HCEC 1CT (cell line): Measurements from ENCODE around the gene PHF14.

Experiments used
- DNase-seq: peaks from one replicate; pipeline ENCODE4 v3.0.0-alpha.2; 2017

Gene PHF14

GRCh38 chr7:11212080-11212711 is 238.5 kb downstream of the PHF14 start:
- peak; percentile 61 for DNase-seq

GRCh38 chr7:11212816-11213215 is 239.1 kb downstream of the PHF14 start:
- no peak for DNase-seq

- no peak for DNase-seq
Measured at GRCh38 chr7:11213266-11213665, 239.6 kb downstream of the PHF14 start.

- DNase-seq = no peak
Measured at GRCh38 chr7:11216276-11216675, 242.6 kb downstream of the PHF14 start.

- DNase-seq = no peak
Measured at GRCh38 chr7:11217848-11218565, 244.3 kb downstream of the PHF14 start.
